GM18526 (cell line): ENCODE data around the gene KRT6A.

ENCODE experiments used
- POLR2A ChIP-seq: IDR thresholded peaks from 3 replicates; pipeline ENCODE4 v1.6.1; 2011; ENCODE audit not compliant: insufficient read length; ENCODE audit errors: extremely low read depth

The KRT6A gene

DNA sequence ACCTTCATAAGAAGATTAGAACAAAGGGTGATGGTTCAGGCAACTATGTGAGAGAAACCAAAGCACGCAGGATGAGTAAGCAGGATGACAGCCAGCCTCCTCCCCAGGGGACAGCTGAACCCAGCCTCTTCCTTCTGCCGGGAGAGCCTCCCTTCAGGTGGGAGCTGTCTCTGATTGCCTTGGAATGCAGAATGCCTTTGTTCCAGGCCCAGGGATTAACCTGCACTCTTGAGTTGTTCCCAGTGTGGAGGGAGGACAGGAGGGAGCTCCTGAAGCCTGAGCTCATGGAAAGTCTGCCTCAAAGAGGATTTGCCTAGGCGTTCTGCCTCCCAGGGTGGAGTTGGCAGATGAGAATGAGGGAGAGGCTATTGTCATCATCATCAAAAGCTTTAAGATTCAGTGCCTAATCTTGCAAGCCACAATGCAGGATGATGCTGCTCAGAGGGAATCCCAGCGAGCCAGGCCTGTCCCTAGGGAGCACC, 3.6 kb upstream of the KRT6A start:
- no peak for TF ChIP-seq POLR2A

DNA sequence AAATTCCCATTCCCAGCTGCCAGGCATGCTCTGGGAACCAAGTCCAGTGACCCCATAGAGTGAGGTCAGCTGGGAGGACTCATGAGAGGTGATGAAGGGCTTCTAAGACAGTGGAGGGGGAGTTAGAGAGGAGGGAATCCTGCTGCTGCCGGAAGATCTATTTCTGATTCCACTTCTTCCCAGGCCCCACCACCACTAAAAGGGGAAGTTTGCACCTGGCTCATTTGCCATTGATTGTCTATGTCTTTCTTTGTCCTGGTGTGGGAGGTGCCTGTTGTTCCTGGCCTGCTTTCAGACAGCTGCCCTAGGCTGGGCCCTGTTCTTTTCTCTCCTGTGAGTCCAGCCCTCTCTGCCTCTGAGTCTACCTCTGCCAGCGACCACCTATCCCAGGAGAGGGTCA, 3.0 kb upstream of the KRT6A start:
- no peak for TF ChIP-seq POLR2A

DNA sequence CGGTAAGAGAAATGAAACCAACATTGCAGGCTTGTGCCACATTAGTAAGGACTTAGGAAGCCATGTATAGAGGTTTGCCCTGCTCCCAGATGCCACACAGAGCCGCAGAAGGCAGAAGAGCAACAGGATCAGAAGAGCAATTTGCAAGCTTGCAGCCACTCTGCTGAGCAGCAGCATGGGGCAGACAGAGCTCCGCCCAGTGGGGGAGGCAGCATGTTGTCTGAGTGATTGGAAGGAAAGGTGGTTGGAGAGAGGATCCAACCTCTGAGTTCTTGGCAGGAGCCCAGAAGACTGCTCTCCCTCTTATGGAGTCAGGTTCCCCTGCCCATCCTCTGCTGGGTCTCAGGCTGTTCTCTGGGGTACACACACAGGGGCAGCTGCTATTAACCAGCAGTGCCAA, 2.3 kb upstream of the KRT6A start:
- TF ChIP-seq POLR2A: no peak

DNA sequence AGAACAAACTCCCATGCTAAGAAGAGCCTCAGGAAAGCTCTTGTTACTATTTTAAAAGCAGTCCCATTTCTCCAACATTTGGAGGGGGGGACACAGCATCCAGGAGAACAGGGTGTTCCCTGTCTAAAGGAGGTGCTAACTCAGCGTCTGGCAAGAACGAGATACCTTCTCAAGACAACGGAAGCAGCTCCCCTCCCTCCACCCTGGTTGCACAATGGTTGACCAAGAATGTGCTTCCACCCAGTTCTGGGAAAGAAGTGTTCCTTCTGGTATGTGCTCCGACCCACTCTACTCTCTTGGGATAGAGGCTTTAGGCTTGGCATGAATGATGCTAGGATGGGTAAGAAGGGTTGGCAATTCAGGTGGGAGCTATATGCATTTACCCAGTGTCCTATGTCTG, 1.5 kb upstream of the KRT6A start:
- no peak for TF ChIP-seq POLR2A

DNA sequence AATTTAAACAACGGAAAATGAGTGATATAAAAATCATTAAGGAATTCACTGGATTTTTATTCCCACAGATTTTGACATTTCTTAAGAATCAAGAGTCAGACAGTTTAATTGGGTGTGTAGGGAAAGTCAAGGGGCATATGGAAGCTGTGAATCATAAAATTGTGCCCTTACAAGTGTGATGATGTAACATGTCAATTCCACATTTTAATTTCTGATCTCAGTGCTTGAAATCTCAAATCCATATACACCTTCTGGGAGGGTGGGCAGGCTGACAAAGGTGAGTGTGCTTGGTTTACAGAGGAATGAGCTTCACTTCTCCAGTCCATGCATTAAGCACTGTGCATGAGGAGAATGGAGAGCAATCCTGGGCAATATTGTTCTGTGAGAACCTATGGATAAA, 1.0 kb upstream of the KRT6A start:
- TF ChIP-seq POLR2A: no peak

DNA sequence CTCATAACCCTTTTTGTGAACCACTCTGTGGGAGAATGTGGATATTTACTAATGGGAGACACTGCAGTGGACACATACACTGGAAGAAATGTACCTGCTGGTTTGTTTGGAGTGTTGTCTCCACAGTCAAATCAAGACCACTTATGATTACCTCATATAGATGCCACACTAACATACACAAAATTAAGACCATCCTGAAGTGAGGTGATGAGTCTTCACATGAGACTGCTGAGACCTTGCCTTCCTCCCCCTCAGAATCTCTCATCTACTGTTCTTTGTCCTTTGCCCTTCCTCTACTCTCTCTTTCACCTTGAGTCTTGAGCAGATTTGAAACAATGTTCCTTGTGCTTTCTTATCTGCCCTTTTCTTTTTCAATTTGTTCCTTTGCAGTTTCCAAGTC, 4.3 kb downstream of the KRT6A start:
- no peak for TF ChIP-seq POLR2A

DNA sequence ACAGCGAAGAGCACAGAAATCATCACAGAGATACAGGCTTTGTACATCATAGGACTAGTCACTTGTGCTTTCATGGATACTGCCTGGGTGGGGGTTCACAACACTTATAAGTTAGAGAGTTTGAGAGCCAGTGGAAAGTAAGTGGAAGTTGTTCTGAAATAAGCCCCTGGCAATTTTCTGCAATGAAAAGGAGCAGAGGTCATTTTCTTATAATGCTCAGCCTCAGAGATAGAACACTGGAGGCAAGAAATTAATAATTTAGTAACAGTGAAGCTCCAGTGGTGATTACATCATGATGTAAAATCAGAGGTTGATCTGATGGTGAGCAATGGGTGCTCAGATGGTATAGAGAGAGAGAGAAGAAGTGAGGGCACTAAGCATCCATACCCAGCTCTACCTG, 5.8 kb downstream of the KRT6A start:
- TF ChIP-seq POLR2A: no peak

DNA sequence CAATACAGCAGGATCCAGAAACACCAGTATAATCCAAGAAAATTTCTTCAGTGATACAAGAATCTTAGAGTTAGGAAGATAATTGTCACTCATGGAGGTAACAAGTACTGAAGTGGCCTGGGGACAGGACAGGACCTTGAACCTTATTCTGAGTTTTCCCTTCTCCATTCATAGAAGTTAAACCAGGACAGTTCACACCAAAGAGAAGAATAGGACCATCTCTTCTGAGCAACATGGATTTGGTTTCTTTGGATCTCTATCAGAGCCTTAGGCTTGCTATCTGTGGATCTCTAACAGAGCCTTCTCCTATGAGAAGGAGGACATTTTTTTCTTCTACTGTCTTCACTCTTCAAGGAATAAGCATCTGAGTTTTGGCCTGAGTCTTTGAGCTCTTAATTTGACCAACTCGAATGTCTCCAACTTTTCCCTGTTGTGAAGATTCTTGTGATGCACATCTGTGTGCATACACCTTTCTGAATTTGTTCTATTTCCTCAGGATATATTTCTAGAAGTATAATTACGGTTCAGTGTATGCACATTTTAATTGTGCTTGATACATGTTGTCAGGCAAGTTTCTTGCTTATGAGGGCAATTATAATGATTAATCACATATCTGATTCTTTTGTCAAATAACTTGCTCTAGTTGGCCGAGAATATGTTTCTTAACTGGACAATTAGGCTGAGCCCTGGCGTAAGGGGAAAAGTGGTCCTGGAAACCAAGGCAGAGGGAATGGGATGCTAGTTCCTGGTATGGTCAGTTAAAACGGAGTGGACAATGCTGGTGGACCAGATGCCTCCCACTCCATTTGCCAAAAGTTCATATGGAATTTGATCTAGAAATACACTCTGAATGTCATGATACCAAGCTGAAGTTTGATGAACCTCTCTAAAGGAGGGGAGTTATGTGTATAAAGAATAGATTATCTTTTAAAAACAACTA, 6.6 kb downstream of the KRT6A start:
- no peak for TF ChIP-seq POLR2A

DNA sequence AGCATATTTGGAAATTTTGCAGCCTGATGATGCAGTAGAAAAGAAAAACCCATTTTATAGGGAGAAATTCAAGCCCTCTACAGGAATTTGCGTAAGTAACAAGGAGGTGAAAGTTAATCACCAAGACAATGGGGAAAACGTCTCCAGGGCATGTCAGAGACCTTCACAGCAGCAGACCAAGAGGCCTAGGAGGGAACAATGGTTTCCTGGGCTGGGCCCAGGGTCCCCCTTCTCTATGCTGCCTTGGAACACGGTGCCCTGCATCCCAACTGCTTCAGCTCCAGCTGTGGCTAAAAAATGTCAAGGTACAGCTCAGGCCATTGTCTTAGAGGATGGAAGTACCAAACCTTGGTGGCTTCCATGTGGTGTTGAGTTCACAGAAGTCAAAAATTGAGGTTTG, 13.0 kb downstream of the KRT6A start:
- TF ChIP-seq POLR2A: no peak

DNA sequence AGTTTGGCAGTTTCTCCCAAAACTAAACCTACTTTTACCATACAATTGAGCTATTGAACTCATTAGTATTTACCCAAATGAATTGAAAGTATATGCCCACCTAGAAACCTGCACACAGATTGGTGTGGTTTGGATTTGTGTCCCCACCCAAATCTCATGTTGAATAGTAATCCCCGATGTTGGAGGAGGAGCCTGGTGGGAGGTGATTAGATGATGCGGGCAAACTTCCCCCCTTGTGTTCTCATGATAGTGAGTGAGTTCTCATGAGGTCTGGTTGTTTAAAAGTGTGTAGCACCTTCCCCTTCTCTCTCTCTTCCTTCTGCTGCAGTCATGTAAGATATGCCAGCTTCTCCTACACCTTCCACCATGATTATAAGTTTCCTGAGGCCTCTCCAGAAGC, 15.4 kb downstream of the KRT6A start:
- no peak for TF ChIP-seq POLR2A

DNA sequence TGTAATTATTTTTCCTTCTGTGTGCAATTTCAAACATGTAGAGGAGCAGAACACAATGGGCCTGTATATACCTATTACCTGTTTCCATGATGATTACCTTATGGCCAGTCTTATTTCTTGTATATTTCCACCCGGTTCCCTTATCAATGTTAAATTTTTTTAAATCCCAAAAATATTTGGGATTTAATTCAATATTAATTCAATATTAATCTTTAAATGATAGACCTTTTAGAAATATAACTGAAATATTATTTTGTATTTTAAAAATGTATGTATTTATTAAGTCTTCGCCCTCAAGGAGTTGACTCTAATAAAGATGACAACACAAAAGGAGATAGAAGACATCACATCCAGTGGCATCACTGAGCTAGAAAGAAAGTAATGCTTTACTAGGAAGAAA, 18.8 kb downstream of the KRT6A start:
- no peak for TF ChIP-seq POLR2A

DNA sequence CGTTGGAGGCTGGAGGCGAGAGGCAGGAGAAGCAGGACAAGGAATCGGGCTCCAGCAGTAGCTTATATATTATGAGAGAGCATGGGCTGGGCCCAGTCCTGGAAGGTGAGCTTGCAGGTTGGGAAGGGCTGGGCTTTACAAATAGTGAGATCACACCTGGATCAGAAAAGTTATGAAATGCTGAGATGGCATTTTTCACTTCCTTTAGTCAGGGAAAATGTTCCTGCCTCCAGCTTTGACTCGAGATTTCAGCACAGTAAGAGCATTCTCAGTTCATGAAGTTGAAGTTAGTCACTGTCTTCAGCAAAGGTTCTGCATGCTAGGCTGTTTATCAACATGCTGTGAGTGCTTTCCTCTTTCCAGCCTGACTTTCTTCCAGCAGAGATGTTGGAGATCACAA, 19.3 kb downstream of the KRT6A start, which contains the start of gene KRT6C:
Gene KRT6C (minus strand): TSS at position 38 of the 400 bp plus-strand sequence. CDS start 68 bp downstream, outside the sequence.
- TF ChIP-seq POLR2A: no peak

DNA sequence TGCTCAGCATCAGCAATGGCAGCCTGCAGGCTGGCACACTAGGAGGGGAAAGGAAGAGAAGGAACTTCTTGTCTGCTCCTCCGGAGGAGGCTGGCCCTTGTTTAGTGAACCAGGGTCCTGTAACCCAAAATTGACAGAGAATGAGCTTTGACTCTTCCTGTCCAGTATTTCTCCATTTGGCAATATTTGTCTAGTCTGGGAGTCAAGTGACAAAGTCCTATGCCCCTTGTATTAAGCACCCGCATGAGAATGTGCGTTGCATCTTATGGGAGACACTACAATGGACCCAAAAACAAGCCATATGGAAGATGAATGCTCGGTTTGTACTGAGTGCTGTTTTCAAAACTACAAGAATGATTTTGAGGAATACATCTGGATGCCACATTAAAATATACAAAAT, 23.2 kb downstream of the KRT6A start:
- no peak for TF ChIP-seq POLR2A

DNA sequence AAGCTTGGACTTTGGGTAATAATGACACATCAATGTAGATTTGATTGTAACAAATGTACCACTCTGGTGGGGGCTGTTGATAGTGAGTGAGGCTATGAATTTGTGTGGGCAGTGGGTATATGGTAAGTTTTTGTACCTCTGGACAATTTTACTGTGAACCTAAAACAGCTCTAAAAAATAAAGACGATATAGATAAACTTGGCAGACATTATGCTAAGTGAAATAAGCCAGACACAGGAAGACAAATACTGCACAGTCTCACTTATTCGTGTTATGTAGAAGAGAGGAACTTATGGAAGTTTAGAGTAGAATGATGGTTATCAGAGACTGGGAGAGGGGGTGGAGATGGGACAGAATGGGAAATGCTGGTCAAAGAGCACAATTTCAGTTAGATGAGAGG, 28.2 kb downstream of the KRT6A start:
- TF ChIP-seq POLR2A: no peak

DNA sequence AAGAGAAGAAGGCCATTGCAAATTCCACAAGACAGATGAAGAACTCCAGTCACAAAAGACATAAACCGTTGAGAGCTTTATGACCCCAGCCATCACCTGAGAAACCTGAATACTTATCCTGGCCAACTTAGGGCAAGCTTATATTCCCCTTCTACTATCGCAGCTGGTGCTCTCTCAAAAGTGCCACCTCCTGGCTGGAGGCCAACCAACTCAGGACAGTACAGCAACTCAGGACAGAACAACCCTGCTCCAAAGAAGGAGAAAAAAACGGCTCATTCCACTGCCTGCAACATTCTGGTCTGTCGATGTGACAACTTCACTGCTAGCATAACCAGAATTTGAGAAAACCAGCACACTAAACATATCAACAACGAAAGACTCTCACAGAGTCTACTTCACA, 31.4 kb downstream of the KRT6A start:
- no peak for TF ChIP-seq POLR2A

DNA sequence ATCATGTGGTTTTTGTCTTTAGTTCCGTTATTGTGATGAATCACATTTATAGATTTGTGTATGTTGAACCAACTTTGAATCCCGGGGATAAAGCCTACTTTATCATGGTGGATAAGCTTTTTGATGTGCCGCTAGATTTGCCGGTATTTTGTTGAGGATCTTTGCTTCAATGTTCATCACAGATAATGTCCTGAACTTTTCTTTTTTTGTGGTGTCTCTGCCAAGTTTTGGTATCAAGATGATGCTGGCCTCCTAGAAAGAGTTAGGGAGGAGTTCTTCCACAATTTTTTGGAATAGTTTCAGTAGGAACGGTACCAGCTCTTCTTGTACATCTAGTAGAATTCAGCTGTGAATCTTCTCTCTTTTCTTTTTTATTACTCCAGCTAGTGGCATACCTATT, 34.2 kb downstream of the KRT6A start:
- no peak for TF ChIP-seq POLR2A

DNA sequence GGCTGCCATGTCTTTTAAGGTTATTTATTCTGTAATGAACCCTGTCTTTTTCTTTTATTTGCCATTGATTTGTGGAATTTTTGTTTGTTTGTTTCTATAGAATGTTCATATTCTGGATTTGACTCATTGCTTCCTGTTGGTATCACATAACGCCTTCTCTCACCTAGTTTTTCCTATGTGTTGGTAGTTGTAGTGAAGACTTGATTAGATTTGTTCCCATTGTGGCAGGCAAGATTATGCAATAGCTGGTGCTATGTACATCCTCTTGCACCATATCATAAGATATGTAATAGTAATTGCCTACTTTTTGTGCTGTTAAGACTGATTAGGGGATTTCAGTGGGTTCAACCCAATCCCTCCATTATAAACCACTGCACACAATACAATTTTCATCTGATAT, 37.2 kb downstream of the KRT6A start:
- no peak for TF ChIP-seq POLR2A
